HG03095 (cell line): ENCODE data around the gene PRPF40B.
A peak's percentile ranks its signal among the peaks of the same experiment; 100 is the strongest.

Experiments used
- ATAC-seq: cut with Tn5 transposase; IDR thresholded peaks from one replicate; pipeline ENCODE4 v1.9.1; 2021; ENCODE audit warnings: moderate library complexity; ENCODE audit not compliant: unreplicated experiment

Gene PRPF40B

GRCh38 chr12:49635656-49636055 is 12.3 kb downstream of the PRPF40B start:
- no peak for ATAC-seq

GRCh38 chr12:49636574-49636973 is 13.2 kb downstream of the PRPF40B start:
- ATAC-seq = no peak

GRCh38 chr12:49636979-49637755 is 13.8 kb downstream of the PRPF40B start:
- peak; percentile 59 for ATAC-seq

- no peak for ATAC-seq
Measured at GRCh38 chr12:49641748-49642369, 18.5 kb downstream of the PRPF40B start.

GRCh38 chr12:49642370-49642802 is 19.0 kb downstream of the PRPF40B start:
- no peak for ATAC-seq

GRCh38 chr12:49643135-49643534 is 19.8 kb downstream of the PRPF40B start:
- ATAC-seq = no peak

- ATAC-seq = no peak
Measured at GRCh38 chr12:49643961-49644619, 20.7 kb downstream of the PRPF40B start.

GRCh38 chr12:49644620-49644994 is 21.2 kb downstream of the PRPF40B start:
- ATAC-seq = no peak

- ATAC-seq = no peak
Measured at GRCh38 chr12:49645146-49646039, 22.0 kb downstream of the PRPF40B start.

GRCh38 chr12:49646331-49646830 is 23.0 kb downstream of the PRPF40B start:
- ATAC-seq = no peak

GRCh38 chr12:49646871-49647654 is 23.7 kb downstream of the PRPF40B start:
- no peak for ATAC-seq

- no peak for ATAC-seq
Measured at GRCh38 chr12:49647827-49648711, 24.7 kb downstream of the PRPF40B start.

GRCh38 chr12:49648712-49649003 is 25.3 kb downstream of the PRPF40B start:
- ATAC-seq = no peak

- no peak for ATAC-seq
Measured at GRCh38 chr12:49649445-49649844, 26.1 kb downstream of the PRPF40B start.

GRCh38 chr12:49649892-49650291 is 26.5 kb downstream of the PRPF40B start:
- ATAC-seq = no peak

- ATAC-seq = no peak
Measured at GRCh38 chr12:49651855-49652254, 28.5 kb downstream of the PRPF40B start.

GRCh38 chr12:49652921-49653520 is 29.7 kb downstream of the PRPF40B start:
- ATAC-seq = no peak

- ATAC-seq = no peak
Measured at GRCh38 chr12:49654715-49655114, 31.4 kb downstream of the PRPF40B start.
